HG03108 (cell line): ENCODE measurements around the gene TEX10.
"Not testable (repeated sequence)": the region's sequence is repeated elsewhere in the genome, so short reads cannot be mapped to it uniquely, and the experiment has no call there.

Experiments used
- ATAC-seq: cut with Tn5 transposase; IDR thresholded peaks from one replicate; pipeline ENCODE4 v1.9.1; 2021; ENCODE audit warnings: moderate library complexity; ENCODE audit not compliant: unreplicated experiment

Gene TEX10

DNA sequence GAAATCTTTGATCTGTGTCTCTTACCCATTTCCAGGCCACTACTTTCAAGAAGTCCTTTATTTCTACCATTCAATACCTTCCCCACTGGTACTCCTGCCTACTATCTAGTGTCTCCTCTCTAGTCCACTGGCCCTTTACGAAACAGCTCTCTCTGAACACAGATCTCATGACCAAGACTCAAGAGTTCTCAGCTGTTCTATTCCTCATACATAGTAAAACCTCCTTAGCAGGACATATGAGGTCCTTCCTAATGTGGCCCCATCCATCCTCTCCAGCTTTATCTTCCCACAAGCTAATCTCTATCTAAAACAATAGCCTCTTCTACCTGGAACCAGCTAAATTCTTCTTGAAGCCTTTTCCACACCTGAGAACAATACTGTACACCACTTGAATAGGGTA is 2.6 kb downstream of the TEX10 start:
- ATAC-seq = no peak

GRCh38 chr9:100346836-100347235 is 5.9 kb downstream of the TEX10 start:
- ATAC-seq = no peak

DNA sequence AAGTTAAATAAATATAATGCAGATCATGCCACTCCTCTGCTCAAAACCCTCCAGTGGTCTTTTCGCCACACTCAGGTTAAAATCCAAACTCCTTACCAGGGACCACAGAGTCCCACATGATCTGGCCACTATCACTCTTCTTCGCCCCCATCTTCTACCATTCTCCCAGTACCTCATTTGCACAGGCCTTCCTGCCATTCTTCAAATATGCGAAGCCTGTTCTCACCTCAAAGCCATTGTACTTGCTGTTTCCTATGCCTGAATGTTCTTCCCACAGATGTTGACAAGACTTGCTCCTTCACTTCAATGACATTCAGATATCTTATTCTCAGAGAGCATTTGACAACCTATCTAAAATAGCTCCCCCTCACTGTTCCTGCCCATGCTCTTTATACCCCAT is 10.9 kb downstream of the TEX10 start:
- no peak for ATAC-seq

GRCh38 chr9:100340224-100340623 is 12.5 kb downstream of the TEX10 start:
- no peak for ATAC-seq

GRCh38 chr9:100338736-100339135 is 14.0 kb downstream of the TEX10 start:
- not testable (repeated sequence) for ATAC-seq

GRCh38 chr9:100324594-100325200 is 28.0 kb downstream of the TEX10 start:
- no peak for ATAC-seq

GRCh38 chr9:100322954-100323536 is 29.7 kb downstream of the TEX10 start:
- no peak for ATAC-seq

DNA sequence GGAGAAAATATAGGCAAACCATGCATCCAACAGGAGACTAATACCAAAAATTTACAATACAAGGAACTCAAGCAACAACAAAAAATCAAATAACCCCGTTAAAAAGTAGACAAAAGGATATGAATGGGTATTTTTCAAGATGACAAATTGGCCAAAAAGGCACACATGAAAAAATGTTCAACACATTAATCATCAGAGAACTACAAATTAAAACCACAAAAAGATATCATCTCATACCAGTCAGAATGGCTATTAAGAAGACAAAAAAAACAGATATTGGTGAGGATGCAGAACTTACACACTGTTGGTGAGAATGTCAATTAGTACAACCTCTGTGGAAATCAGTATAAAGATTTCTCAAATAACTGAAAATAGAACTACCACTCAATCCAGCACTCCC is 35.0 kb downstream of the TEX10 start:
- ATAC-seq = no peak

GRCh38 chr9:100315561-100315960 is 37.2 kb downstream of the TEX10 start:
- ATAC-seq = no peak

GRCh38 chr9:100309992-100310391 is 42.8 kb downstream of the TEX10 start:
- ATAC-seq = no peak

- ATAC-seq = no peak
These were observed 43.7 kb downstream of the TEX10 start for GRCh38 chr9:100308965-100309564.

DNA sequence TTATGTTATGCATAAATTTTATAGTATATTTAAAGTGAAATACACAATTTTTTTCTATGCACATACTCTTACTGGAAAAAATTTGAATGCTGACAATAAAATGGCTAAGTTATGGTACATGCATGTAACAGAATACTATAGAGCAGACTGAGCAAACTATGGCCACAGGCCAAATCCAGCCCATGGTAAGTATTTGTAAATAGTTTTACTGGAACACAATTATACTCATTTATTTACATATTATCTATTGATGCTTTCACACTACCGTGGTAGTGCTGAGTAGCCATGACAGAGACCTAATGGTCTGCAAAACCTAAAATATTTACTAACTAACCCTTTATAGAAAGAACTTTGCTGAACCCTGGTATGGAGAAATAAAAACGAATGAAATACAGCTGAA is 45.7 kb downstream of the TEX10 start:
- ATAC-seq = no peak

DNA sequence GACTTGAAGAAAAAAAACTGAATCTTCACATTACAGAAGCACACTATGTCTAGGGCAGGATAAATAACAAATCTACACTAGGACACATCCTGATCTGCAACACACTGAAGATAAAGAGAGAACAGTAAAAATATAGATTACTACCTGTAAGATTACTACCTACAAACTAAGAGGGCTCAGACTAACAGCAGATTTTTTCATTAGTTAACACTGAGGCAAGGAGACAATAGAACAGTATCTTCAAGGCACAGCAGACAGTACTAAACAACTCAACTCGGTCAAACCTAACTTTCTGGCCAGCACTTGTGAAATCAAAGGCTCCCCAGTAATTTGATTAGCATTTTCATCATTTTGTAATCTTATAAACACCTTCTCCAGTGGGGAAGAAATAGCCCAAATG is 46.5 kb downstream of the TEX10 start:
- no peak for ATAC-seq

GRCh38 chr9:100303747-100304146 is 49.0 kb downstream of the TEX10 start:
- no peak for ATAC-seq

DNA sequence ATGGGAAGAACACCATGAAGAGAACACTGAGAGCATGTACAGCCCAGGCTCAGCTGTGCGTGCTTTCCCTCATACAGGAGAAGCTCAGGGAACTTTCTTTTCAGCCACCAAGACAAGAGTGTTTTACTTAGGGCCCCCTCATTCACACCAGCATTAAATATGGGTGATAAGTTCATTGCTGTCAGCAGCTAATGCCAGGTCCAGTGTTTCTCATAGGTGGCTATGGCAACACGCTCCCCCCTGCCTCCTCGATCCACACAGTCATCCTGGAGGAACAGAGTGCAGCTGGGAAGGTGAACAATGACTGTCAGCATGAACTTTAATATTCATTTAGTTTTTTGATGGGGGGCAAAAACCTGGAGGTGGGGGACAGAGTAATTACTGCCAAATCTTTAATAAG is 54.4 kb downstream of the TEX10 start:
- ATAC-seq = no peak

DNA sequence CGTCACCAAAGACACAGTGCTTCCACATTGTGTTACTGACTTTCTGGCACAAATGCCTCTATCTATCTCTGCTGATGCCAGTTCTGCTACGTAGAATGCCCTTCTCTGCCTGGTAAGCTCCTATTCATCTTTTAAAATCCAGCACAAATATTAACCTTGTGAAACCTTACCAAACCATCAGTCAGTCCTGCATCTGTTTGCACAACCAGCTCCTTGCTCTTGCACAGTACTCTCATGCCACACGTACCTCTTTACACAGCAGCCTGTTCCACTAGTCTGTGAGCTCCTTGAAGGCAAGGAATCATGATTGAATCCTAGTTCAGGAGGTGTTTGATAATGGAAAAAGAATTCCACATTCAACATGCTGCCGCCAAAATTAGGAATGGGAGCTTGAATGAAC is 56.3 kb downstream of the TEX10 start:
- no peak for ATAC-seq

GRCh38 chr9:100295240-100295639 is 57.5 kb downstream of the TEX10 start:
- ATAC-seq = no peak

- no peak for ATAC-seq
These were observed 57.9 kb downstream of the TEX10 start for GRCh38 chr9:100294806-100295205.

GRCh38 chr9:100294341-100294740 is 58.4 kb downstream of the TEX10 start:
- no peak for ATAC-seq

GRCh38 chr9:100292414-100292813 is 60.3 kb downstream of the TEX10 start:
- no peak for ATAC-seq

DNA sequence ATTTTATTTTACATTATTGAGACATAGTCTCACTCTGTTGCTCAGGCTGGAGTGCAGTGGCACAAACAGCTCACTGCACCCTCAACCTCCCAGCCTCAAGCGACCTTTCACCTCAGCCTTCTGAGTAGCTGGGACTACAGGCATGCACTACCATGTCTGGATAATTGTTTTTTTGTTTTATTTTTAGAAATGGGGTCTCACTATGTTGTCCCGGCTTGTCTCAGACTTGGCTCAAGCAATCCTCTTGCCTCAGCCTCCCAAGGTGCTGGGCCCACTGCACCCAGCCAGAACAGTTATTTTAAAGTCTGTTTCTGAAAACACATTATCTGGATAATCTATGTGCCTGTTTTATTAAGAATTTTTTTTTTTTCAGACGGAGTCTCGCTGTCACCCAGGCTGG is 62.0 kb downstream of the TEX10 start:
- ATAC-seq = no peak

- no peak for ATAC-seq
These were observed 65.6 kb downstream of the TEX10 start for GRCh38 chr9:100287186-100287585.

DNA sequence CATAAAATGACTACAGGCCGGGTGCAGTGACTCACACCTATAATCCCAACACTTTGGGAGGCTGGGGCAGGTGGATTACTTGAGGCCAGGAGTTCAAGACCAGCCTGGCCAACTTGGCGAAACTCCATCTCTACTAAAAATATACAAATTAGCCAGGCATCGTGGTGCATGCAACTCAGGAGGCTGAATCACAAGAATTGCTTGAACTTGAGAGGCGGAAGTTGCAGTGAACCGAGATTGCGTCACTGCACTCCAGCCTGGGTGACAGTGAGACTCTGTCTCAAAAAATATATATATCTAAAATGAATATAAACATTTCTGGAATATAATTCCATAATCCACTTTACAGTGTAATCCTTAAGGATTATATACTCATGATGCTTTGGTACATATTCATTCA is 66.5 kb downstream of the TEX10 start:
- ATAC-seq = no peak
